Suppressor macrophage treated with lipopolysaccharide for 4 hours (primary cell): ENCODE results near the gene DNAJC19.
"Not testable (repeated sequence)": the region's sequence is repeated elsewhere in the genome, so short reads cannot be mapped to it uniquely, and the experiment has no call there.

Experiments
- DNase-seq: peaks from one replicate; pipeline ENCODE4 v3.0.0-alpha.2; 2020

The DNAJC19 gene

DNA sequence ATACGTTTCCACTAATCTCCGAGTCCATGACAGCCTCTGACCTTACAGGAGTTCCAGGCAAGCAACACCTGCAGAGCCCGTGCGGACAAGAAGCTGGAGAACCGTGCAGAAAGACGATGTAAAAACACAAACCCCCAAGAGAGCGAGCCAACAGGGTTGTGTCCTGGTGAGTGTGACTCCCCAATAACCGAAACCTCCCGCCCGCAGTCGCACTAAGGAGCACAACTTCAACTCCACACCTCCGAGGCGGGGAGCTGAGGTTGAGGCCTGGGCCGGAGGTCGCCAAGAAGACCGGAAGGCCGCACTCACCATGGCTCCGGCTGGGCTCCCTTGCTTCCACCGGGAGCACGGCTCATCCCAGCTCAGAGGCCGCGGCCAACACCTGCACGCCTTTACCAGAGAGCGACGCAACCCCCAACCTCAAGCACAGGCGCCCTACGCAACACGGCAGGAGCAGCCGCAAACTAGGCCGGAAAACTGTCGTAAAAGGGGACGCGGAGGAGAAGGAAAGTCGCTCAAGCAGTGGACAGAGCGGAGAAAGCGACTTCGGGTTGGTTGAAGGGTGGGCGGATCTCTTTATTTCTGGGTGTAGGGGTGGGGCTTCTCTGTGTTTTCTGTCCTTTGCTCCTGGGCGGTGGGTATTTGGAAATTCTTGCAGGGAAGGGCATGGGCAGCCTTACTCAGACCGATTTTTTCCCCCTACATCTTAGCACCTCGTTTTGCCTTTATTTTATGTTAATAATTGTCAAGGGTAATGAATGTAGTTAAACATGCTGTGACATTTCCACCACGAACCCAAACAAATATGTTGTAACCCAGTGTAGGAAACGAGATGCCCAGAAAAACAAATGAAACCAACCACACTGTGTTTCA lies at the start of gene DNAJC19:
Gene DNAJC19, minus strand, starts transcription at position 446 of the 873 bp plus-strand sequence. Its CDS starts 134 bp downstream, at position 312.
- peak; percentile 95 for DNase-seq

DNA sequence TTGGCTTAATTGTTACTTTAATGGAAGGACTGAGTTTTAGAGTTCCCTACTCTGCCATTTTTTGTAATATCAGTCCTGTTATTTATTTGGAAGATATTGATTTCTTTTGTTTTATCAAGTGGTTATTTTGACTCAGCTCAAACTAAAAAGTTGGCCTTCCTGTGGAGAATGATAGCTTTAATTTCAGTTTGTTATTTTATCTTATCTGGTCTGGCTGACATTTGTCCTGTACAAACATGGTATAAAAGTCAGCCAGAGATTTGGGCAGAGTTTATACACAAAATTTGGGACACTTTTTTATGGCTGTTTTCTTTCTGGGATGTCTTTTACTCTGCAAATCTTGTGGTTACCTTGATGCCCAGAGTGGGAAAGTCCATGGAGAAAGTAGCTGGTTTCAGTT lies 41.4 kb upstream of the DNAJC19 start:
- no peak for DNase-seq

- no peak for DNase-seq
These were observed 35.7 kb upstream of the DNAJC19 start for GRCh38 chr3:181025204-181025603.

GRCh38 chr3:181017690-181018089 lies 28.2 kb upstream of the DNAJC19 start:
- no peak for DNase-seq

GRCh38 chr3:181009225-181009624 lies 19.7 kb upstream of the DNAJC19 start:
- no peak for DNase-seq

- DNase-seq, result no peak
These were observed 19.3 kb upstream of the DNAJC19 start for GRCh38 chr3:181008796-181009195.

GRCh38 chr3:181007262-181007661 lies 17.7 kb upstream of the DNAJC19 start:
- DNase-seq, result no peak

GRCh38 chr3:181006541-181006940 lies 17.0 kb upstream of the DNAJC19 start:
- no peak for DNase-seq

DNA sequence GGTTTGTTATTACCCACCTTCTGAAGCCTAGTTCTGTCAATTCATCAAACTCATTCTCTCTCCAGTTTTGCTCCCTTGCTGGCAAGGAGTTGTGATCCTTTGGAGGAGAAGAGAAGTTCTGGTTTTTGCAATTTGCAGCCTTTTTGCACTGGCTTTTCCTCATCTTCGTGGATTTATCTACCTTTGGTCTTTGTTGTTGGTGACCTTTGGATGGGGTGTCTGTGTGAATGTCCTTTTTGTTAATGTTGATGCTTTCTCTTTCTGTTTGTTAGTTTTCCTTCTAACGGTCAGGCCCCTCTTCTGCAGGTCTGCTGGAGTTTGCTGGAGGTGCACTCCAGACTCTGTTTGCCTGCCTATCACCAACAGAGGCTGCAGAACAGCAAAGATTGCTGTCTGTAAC lies 13.9 kb upstream of the DNAJC19 start:
- not testable (repeated sequence) for DNase-seq

- DNase-seq, result not testable (repeated sequence)
These were observed 12.8 kb upstream of the DNAJC19 start for GRCh38 chr3:181002331-181002730.

GRCh38 chr3:180996415-180996932 lies 6.9 kb upstream of the DNAJC19 start:
- DNase-seq, result no peak

DNA sequence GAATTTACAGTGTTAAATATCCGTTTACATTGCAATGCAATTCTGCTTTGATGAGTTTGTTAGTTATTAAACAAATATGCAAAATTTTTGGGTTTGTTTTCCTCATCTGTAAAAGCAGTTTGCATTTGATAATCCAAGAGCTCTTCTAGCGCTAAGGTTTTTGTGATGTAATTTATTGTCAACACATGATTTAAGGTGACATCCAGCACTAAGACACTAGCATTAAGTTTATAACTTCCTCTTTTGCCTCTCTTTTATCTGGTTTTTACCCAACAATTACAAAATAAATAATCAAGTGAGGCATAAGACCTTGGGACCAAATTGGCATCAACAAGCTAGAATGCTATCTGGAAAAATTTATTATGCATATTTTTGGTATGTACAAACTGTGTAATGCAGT lies 969 bp upstream of the DNAJC19 start:
- no peak for DNase-seq

DNA sequence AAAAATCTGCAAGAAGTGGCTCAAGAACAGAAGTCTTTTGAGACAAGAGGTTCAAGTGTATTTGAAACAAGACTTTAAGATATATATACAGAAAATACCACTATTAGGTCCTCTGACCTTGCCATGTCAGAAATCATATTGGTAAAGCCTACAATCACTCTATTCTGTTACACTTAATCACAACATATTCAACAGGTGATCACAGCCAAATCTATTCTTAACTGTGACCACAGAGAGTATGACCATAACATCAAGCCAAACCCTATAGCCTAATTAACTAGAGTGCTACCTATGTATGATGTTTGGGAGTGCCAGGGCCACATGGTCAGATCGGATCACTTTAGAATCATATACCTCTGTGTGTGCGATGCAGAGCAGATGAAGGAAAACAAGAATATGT lies 2.2 kb downstream of the DNAJC19 start:
- no peak for DNase-seq

GRCh38 chr3:180986366-180986765 lies 3.2 kb downstream of the DNAJC19 start:
- DNase-seq, result not testable (repeated sequence)

GRCh38 chr3:180983136-180983535 lies 6.4 kb downstream of the DNAJC19 start:
- DNase-seq, result no peak

GRCh38 chr3:180981912-180982311 lies 7.6 kb downstream of the DNAJC19 start:
- DNase-seq, result no peak

- DNase-seq, result no peak
These were observed 8.9 kb downstream of the DNAJC19 start for GRCh38 chr3:180980611-180981010.

DNA sequence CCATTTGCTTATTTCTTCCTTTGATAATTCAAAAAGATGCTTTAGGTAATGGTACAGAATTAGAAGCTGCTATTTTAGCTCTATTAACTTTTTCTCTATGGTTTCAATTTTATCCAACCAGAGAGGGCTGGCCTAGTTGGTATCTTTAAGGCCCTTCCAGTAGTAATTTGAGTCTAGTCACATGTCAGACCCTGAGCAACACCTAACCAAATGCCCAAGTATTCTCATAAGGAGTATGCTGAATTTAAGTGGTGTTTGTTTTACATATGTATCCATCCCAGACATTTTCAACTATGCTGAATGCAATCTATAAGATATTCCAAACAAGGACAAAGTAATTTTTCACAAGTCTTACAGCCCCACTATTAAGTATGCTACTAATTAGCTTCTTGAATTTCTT lies 9.6 kb downstream of the DNAJC19 start:
- DNase-seq, result no peak

DNA sequence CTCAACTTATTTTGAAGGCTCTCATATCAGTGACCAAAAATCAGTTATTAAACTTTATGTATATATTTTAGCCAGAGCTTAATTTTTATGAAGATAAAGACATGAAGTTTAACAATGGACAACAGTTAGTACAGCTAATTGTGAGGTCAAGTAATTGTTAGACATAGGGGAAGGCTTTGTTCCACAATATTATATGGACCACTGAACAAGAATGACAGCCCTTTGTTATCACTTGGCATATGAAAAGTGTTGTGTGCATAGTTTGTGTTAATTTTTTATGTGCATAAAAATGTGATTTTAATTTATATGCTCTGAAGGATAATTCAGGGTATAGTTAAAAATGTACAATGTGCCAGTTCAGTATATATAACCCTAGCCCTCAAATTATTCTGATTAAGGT lies 12.0 kb downstream of the DNAJC19 start:
- no peak for DNase-seq

GRCh38 chr3:180974286-180974685 lies 15.2 kb downstream of the DNAJC19 start:
- DNase-seq, result no peak

DNA sequence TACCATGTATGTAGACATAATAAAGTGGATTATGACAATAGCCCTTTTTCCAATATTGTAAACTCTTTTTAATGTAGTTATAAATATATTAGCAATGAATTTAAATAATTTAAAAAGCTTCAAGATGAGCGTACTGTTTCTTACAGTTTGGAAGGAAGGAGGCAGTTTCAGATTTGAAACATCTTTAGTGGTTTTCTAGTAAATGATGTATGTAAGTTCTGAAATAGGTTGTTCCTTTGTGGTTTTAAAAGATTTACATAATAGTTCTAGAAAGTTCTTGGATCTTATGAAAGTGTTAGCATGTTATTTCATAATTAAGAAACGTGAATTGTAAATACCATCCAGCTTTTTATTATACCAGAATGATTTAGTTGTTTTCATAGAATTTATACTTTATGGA lies 16.0 kb downstream of the DNAJC19 start:
- DNase-seq, result no peak

DNA sequence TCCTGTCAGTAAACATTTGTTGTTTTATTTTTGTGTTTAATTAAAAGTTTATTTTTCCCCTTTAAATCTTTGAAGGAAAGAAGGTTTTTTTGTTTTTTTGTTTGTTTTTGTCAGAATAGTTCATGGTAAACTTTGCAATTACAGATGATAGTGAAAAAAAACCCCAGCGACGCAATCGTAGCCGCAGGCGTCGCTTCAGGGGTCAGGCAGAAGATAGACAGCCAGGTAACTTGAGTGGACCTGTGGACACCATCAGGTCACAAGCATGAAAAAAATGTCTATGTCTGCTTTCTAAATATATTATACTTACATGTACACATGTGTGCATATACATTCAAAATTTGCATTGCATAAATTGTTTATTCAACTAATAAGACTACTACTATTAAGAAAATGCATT lies 18.6 kb downstream of the DNAJC19 start:
- DNase-seq, result no peak

DNA sequence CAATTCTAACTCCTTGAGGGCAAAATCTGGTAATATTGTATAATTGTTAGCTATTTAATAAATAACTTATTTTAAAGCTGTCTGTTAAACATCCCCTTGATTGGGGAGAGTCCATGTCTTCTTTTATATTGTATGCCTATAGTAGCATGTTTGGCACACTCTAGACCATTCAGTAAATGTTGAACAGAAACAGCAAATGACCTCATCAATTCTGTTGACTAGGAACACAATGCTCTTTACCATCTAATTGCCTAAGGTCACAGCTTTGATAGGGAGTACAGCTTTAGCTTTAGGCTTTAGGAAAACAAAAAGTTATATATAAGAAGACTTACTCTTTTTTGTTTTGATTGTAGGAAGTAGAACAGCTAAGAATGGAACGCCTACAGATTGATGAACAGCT lies 27.0 kb downstream of the DNAJC19 start:
- no peak for DNase-seq

- DNase-seq, result no peak
These were observed 28.0 kb downstream of the DNAJC19 start for GRCh38 chr3:180961552-180961951.

DNA sequence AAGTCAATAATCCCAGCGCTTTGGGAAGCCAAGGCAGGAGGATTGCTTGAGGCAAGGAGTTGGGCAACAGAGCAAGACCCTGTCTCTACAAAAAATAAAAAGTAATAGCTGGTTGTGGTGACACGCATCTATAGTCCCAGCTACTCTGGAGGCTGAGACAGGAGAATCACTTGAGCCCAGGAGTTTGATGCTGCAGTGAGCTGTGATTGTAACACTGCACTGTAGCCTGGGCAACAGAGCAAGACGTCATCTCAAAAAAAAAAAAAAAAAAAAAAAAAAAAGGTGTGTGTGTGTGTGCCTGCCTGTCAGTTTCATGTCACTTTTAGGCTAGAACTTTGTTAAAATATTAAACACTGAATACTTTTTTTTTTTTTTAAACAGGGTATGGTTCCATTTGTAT lies 28.4 kb downstream of the DNAJC19 start:
- no peak for DNase-seq
